NK-92 treated with Interleukin-12 subunit alpha and Interleukin-12 subunit beta, amount 100 ng/mL, for 24 hours (cell line): Measurements from ENCODE around the gene ADAMTS14.

Experiments used
- DNase-seq: peaks from one replicate; lab custom pipeline; 2025; lab: John Stamatoyannopoulos, UW

ADAMTS14 gene

GRCh38 chr10:70771311-70772194 lies 99.2 kb downstream of the ADAMTS14 start:
- DNase-seq: no peak

- no peak for DNase-seq
Observed at GRCh38 chr10:70772627-70773026, 100.3 kb downstream of the ADAMTS14 start.

- no peak for DNase-seq
Observed at GRCh38 chr10:70773461-70773860, 101.2 kb downstream of the ADAMTS14 start.

- DNase-seq: no peak
Observed at GRCh38 chr10:70773965-70774809, 101.9 kb downstream of the ADAMTS14 start.

- no peak for DNase-seq
Observed at GRCh38 chr10:70774810-70775678, 102.7 kb downstream of the ADAMTS14 start.

GRCh38 chr10:70775679-70776454 lies 103.6 kb downstream of the ADAMTS14 start:
- DNase-seq: no peak

GRCh38 chr10:70776455-70777005 lies 104.2 kb downstream of the ADAMTS14 start:
- no peak for DNase-seq

GRCh38 chr10:70777063-70777875 lies 105.0 kb downstream of the ADAMTS14 start:
- no peak for DNase-seq

- DNase-seq: no peak
Observed at GRCh38 chr10:70778267-70778924, 106.1 kb downstream of the ADAMTS14 start.

GRCh38 chr10:70779088-70779487 lies 106.8 kb downstream of the ADAMTS14 start:
- DNase-seq: no peak

GRCh38 chr10:70779511-70780369 lies 107.4 kb downstream of the ADAMTS14 start:
- no peak for DNase-seq

GRCh38 chr10:70780370-70780760 lies 108.1 kb downstream of the ADAMTS14 start:
- DNase-seq: no peak

GRCh38 chr10:70780772-70781171 lies 108.5 kb downstream of the ADAMTS14 start:
- no peak for DNase-seq

GRCh38 chr10:70781461-70782051 lies 109.2 kb downstream of the ADAMTS14 start:
- DNase-seq: no peak

- DNase-seq: no peak
Observed at GRCh38 chr10:70782086-70782745, 109.9 kb downstream of the ADAMTS14 start.

- no peak for DNase-seq
Observed at GRCh38 chr10:70782746-70783680, 110.7 kb downstream of the ADAMTS14 start.
